ENCODE results near the gene EPYC.

DNA sequence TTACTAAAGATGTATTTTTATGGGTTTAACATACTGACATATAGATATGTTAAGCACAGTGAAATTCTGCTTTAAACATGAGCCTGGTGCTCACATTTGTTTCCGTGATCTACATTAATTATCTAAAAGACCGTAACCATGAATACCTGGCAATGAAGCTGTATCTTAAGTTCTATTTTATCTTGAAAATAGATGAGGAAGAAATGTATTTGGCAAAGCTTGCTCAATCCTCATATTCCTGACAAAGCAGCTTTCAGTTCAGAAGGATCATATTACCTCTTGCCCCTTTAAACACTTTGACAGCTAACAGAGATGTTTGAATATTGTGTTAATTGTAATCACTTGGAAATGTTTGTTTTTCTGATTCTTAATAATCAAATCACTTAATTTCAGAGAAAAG is 9.8 kb downstream of the EPYC start:
- TF ChIP-seq, protein P1, sequence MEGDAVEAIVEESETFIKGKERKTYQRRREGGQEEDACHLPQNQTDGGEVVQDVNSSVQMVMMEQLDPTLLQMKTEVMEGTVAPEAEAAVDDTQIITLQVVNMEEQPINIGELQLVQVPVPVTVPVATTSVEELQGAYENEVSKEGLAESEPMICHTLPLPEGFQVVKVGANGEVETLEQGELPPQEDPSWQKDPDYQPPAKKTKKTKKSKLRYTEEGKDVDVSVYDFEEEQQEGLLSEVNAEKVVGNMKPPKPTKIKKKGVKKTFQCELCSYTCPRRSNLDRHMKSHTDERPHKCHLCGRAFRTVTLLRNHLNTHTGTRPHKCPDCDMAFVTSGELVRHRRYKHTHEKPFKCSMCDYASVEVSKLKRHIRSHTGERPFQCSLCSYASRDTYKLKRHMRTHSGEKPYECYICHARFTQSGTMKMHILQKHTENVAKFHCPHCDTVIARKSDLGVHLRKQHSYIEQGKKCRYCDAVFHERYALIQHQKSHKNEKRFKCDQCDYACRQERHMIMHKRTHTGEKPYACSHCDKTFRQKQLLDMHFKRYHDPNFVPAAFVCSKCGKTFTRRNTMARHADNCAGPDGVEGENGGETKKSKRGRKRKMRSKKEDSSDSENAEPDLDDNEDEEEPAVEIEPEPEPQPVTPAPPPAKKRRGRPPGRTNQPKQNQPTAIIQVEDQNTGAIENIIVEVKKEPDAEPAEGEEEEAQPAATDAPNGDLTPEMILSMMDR (conservative IDR thresholded peaks at IDR 0.05; ENCODE audit: low read length): no peak
- no peak for TF ChIP-seq EZH2phosphoT487 (IDR thresholded peaks at IDR 0.05; ENCODE audit: borderline replicate concordance, low read depth, low read length)

Data from OCI-LY7 (cell line).